ENCODE results near the gene CPZ. TPM values are rescaled to one million over a fixed set of nuclear protein-coding genes. Genes with fewer than 3 reads are reported as not detected.

The CPZ gene
- total and polyA plus RNA-seq, 2 of the 4 experiments (the other 2 are of a cell fraction): 0.90 to 10.3 TPM

- Histone ChIP-seq H2AK9ac (replicated peaks; ENCODE audit: low read depth, low read length, poor library complexity) (no peak overlapping the region), H3K36me3 (ENCODE audit: control insufficient read depth, insufficient read depth, low read length) (no peaks in the 10 kb centered on the region), H3K4me2 (ENCODE audit: low read depth, low read length) (no peak overlapping the region), H4K5ac (ENCODE audit: low read depth, low read length) (no peak overlapping the region), H2BK120ac (ENCODE audit: low read depth, low read length) (no peak overlapping the region), H3K9ac (ENCODE audit: low read depth, low read length) (no peak overlapping the region), H2BK20ac (ENCODE audit: low read depth, low read length) (no peak overlapping the region), H3K9me3 (ENCODE audit: control insufficient read depth, insufficient read depth, low read length) (no peaks in the 10 kb centered on the region; the same call in 1 of the 2 replicates), H4K20me1 (ENCODE audit: insufficient read depth, low read length) (no peaks in the 10 kb centered on the region; the same call in 1 of the 2 replicates), H3K4me1 (ENCODE audit: control insufficient read depth, insufficient read depth, low read length) (no peaks in the 10 kb centered on the region), H3K4me3 (ENCODE audit: insufficient read depth, low read depth, low read length) (no peak overlapping the region), H2AFZ (replicated peaks; ENCODE audit: low read length, poor library complexity) (no peak overlapping the region), H3K27me3 (ENCODE audit: control insufficient read depth, insufficient read depth, low read length) (peaks cover 56% of the 10 kb centered on the region), H3K27ac (ENCODE audit: insufficient read depth, low read length) (no peak overlapping the region), H3K56ac (ENCODE audit: extremely low read depth, insufficient read depth, low read length) (no peak overlapping the region), H2AK5ac (ENCODE audit: low read depth, low read length) (no peak overlapping the region), H3K18ac (ENCODE audit: low read depth, low read length) (no peak overlapping the region), H3K79me1 (ENCODE audit: low read depth in 1 of 2, low read length in 2 of 2) (no peaks in the 10 kb centered on the region), H3K9me1 (ENCODE audit: insufficient read depth, low read length) (no peaks in the 10 kb centered on the region), H3K14ac (replicated peaks; ENCODE audit: low read depth, low read length) (no peak overlapping the region), H2BK15ac (ENCODE audit: low read depth, low read length) (no peak overlapping the region), H4K8ac (ENCODE audit: low read depth in 2 of 2, low read length in 2 of 2) (no peak overlapping the region), H3K23ac (ENCODE audit: low read depth, low read length) (no peak overlapping the region), H2BK5ac (ENCODE audit: low read depth, low read length, poor library complexity, severe bottlenecking) (no peak overlapping the region), H3K4ac (ENCODE audit: low read depth, low read length) (no peak overlapping the region), H4K91ac (ENCODE audit: insufficient read depth, low read depth, low read length) (no peak overlapping the region)
- ChIA-PET CTCF (no interaction called here), POLR2A (ENCODE audit: unreplicated experiment) (no interaction called here)
- dilution Hi-C loops (cut with HindIII; ENCODE audit: low sequenced_read_pairs, unreplicated experiment) (no loop called here), intact Hi-C loops (cut with micrococcal nuclease) (no loop called here), in situ Hi-C loops (cut with MboI; ENCODE audit: low sequenced_read_pairs) (no loop called here)
- TF ChIP-seq NFE2L2 (IDR thresholded peaks at IDR 0.05; ENCODE audit: low read depth, low read length) (no peak), POLR2A (IDR thresholded peaks at IDR 0.05; ENCODE audit: low read depth, low read length) (no peak), ELK1 (IDR thresholded peaks at IDR 0.05; ENCODE audit: borderline replicate concordance, low read depth, low read length) (no peak), CEBPB (IDR thresholded peaks at IDR 0.05; ENCODE audit: low read depth, low read length) (no peak), CTCF (conservative IDR thresholded peaks at IDR 0.05; ENCODE audit: low read depth, low read length) (no peak), RFX5 (IDR thresholded peaks at IDR 0.05; ENCODE audit: low read depth, low read length) (no peak), SMC3 (IDR thresholded peaks at IDR 0.05; ENCODE audit: low read depth, low read length) (no peak), RCOR1 (IDR thresholded peaks at IDR 0.05; ENCODE audit: insufficient replicate concordance, low read length) (no peak), MXI1 (IDR thresholded peaks at IDR 0.05; ENCODE audit: borderline replicate concordance, low read depth, low read length) (no peak), FOS (IDR thresholded peaks at IDR 0.05; ENCODE audit: low read depth, low read length) (no peak), MAFK (IDR thresholded peaks at IDR 0.05; ENCODE audit: low read depth, low read length) (no peak), RAD21 (IDR thresholded peaks at IDR 0.05; ENCODE audit: low read length) (no peak), CHD1 (IDR thresholded peaks at IDR 0.05; ENCODE audit: low read depth, low read length) (no peak)
- no TSS peak for BruUV-seq (replicated peaks)
- WGBS, 2 experiments (ENCODE audit: extremely low coverage in 2 of 2, insufficient read length in 1 of 2): 48% methylated on average over 3 of the region's 8 CpGs; no CpG with 5 or more reads in 1 of the 2 experiments
- ATAC-seq (ENCODE audit: low read depth) (no peak), DNase-seq (no peak)
Measured at GRCh38 chr4:8577046-8577445, 15.5 kb upstream of the CPZ start.
